ENCODE measurements around the gene BPHL.
A peak's percentile ranks its signal among the peaks of the same experiment; 100 is the strongest.

BPHL gene

GRCh38 chr6:3157131-3157933, 38.8 kb downstream of the BPHL start, which contains the start of gene TUBB2A:
TUBB2A (minus strand) TSS chr6:3157544; CDS start chr6:3157463, 81 bp downstream.
- H3K4me3 ChIP-seq (ENCODE audit: low read depth, low read length): peak within 1 kb of the TSS; percentile 84
- peak; percentile 55 for TF ChIP-seq CTCF (IDR thresholded peaks at IDR 0.05; ENCODE audit: insufficient read depth, low read depth, low read length, missing control alignments)
- peak; percentile 90 for DNase-seq (ENCODE audit: low read depth)

- H3K4me3 ChIP-seq (ENCODE audit: low read depth, low read length): no peak overlapping the region
- no peak for TF ChIP-seq CTCF (IDR thresholded peaks at IDR 0.05; ENCODE audit: insufficient read depth, low read depth, low read length, missing control alignments)
- peak; percentile 60 for DNase-seq (ENCODE audit: low read depth)
These were observed 41.6 kb downstream of the BPHL start for GRCh38 chr6:3159805-3160781.

GRCh38 chr6:3162067-3162497, 43.6 kb downstream of the BPHL start:
- DNase-seq (ENCODE audit: low read depth): peak; percentile 36
- TF ChIP-seq CTCF (IDR thresholded peaks at IDR 0.05; ENCODE audit: insufficient read depth, low read depth, low read length, missing control alignments): no peak
- peak overlapping the region; percentile 56 for H3K4me3 ChIP-seq (ENCODE audit: low read depth, low read length)

GRCh38 chr6:3162565-3163247, 44.2 kb downstream of the BPHL start:
- H3K4me3 ChIP-seq (ENCODE audit: low read depth, low read length): peak overlapping the region; percentile 56
- DNase-seq (ENCODE audit: low read depth): peak; percentile 81
- no peak for TF ChIP-seq CTCF (IDR thresholded peaks at IDR 0.05; ENCODE audit: insufficient read depth, low read depth, low read length, missing control alignments)

- DNase-seq (ENCODE audit: low read depth): no peak
- peak; percentile 10 for TF ChIP-seq CTCF (IDR thresholded peaks at IDR 0.05; ENCODE audit: insufficient read depth, low read depth, low read length, missing control alignments)
These were observed 44.7 kb downstream of the BPHL start for GRCh38 chr6:3163248-3163594.

GRCh38 chr6:3164388-3164787, 45.9 kb downstream of the BPHL start:
- TF ChIP-seq CTCF (IDR thresholded peaks at IDR 0.05; ENCODE audit: insufficient read depth, low read depth, low read length, missing control alignments): no peak
- DNase-seq (ENCODE audit: low read depth): no peak
- H3K4me3 ChIP-seq (ENCODE audit: low read depth, low read length): no peak overlapping the region

More at GRCh38 chr6:3163248-3163594, 44.7 kb downstream of the BPHL start:
- peak overlapping the region; percentile 56 for H3K4me3 ChIP-seq (ENCODE audit: low read depth, low read length)
